ENCODE data around the gene PRRG2.

PRRG2 gene

GRCh38 chr19:49549045-49549444, 32.1 kb upstream of the PRRG2 start:
- peaks cover 29% of the 10 kb centered on the region for H3K4me1 Mint-ChIP-seq
- peaks cover 2% of the 10 kb centered on the region for H3K36me3 Mint-ChIP-seq (ENCODE audit: insufficient read depth)
- DNase-seq (ENCODE audit: low spot score in 2 of 2), result no peak
- no peak for ATAC-seq (replicated peaks; ENCODE audit: extremely low read depth, poor library complexity, severe bottlenecking)
- H3K9me3 Mint-ChIP-seq, result no peaks in the 10 kb centered on the region
- H3K4me3 Mint-ChIP-seq, result no peak overlapping the region
- H3K27ac Mint-ChIP-seq (ENCODE audit: low read depth), result peak overlapping the region; percentile 36
- H3K27me3 Mint-ChIP-seq, result no peaks in the 10 kb centered on the region

GRCh38 chr19:49551531-49551930, 29.6 kb upstream of the PRRG2 start:
- Mint-ChIP-seq H3K9me3 (no peaks in the 10 kb centered on the region), H3K4me1 (peaks cover 38% of the 10 kb centered on the region), H3K4me3 (no peak overlapping the region), H3K27ac (ENCODE audit: low read depth) (peak overlapping the region; percentile 19), H3K36me3 (ENCODE audit: insufficient read depth) (peaks cover 20% of the 10 kb centered on the region), H3K27me3 (no peaks in the 10 kb centered on the region)
- DNase-seq (ENCODE audit: low spot score in 2 of 2), result no peak
- no peak for ATAC-seq (replicated peaks; ENCODE audit: extremely low read depth, poor library complexity, severe bottlenecking)

GRCh38 chr19:49552749-49553148, 28.4 kb upstream of the PRRG2 start:
- peaks cover 37% of the 10 kb centered on the region for H3K4me1 Mint-ChIP-seq
- peak overlapping the region; percentile 87 for H3K27ac Mint-ChIP-seq (ENCODE audit: low read depth)
- peak overlapping the region; percentile 67 for H3K4me3 Mint-ChIP-seq
- H3K27me3 Mint-ChIP-seq, result no peaks in the 10 kb centered on the region
- ATAC-seq (replicated peaks; ENCODE audit: extremely low read depth, poor library complexity, severe bottlenecking) (peak; percentile 49), DNase-seq (ENCODE audit: low spot score in 2 of 2) (no peak)
- no peaks in the 10 kb centered on the region for H3K9me3 Mint-ChIP-seq
- H3K36me3 Mint-ChIP-seq (ENCODE audit: insufficient read depth), result peaks cover 26% of the 10 kb centered on the region

GRCh38 chr19:49553451-49554271, 27.5 kb upstream of the PRRG2 start:
- peak overlapping the region; percentile 87 for H3K27ac Mint-ChIP-seq (ENCODE audit: low read depth)
- H3K4me1 Mint-ChIP-seq, result peaks cover 38% of the 10 kb centered on the region
- ATAC-seq (replicated peaks; ENCODE audit: extremely low read depth, poor library complexity, severe bottlenecking), result no peak

GRCh38 chr19:49554701-49555181, 26.4 kb upstream of the PRRG2 start:
- peaks cover 43% of the 10 kb centered on the region for H3K4me1 Mint-ChIP-seq
- no peaks in the 10 kb centered on the region for H3K27me3 Mint-ChIP-seq
- H3K4me3 Mint-ChIP-seq, result peak overlapping the region; percentile 68
- peak overlapping the region; percentile 94 for H3K27ac Mint-ChIP-seq (ENCODE audit: low read depth)
- ATAC-seq (replicated peaks; ENCODE audit: extremely low read depth, poor library complexity, severe bottlenecking) (no peak), DNase-seq (ENCODE audit: low spot score in 2 of 2) (no peak)
- H3K36me3 Mint-ChIP-seq (ENCODE audit: insufficient read depth), result peaks cover 39% of the 10 kb centered on the region
- no peaks in the 10 kb centered on the region for H3K9me3 Mint-ChIP-seq

More at GRCh38 chr19:49553451-49554271, 27.5 kb upstream of the PRRG2 start:
- no peak for DNase-seq (ENCODE audit: low spot score in 2 of 2)
- Mint-ChIP-seq H3K4me3 (peak overlapping the region; percentile 41), H3K36me3 (ENCODE audit: insufficient read depth) (peaks cover 31% of the 10 kb centered on the region), H3K27me3 (no peaks in the 10 kb centered on the region), H3K9me3 (no peaks in the 10 kb centered on the region)

- H3K36me3 Mint-ChIP-seq (ENCODE audit: insufficient read depth), result peaks cover 42% of the 10 kb centered on the region
- DNase-seq (ENCODE audit: low spot score in 2 of 2), result peak; percentile 40 to 57
- peak overlapping the region; percentile 94 for H3K27ac Mint-ChIP-seq (ENCODE audit: low read depth)
- H3K27me3 Mint-ChIP-seq, result no peaks in the 10 kb centered on the region
- H3K4me3 Mint-ChIP-seq, result peak overlapping the region; percentile 68
- H3K4me1 Mint-ChIP-seq, result peaks cover 54% of the 10 kb centered on the region
- H3K9me3 Mint-ChIP-seq, result no peaks in the 10 kb centered on the region
- ATAC-seq (replicated peaks; ENCODE audit: extremely low read depth, poor library complexity, severe bottlenecking), result no peak
Observed at GRCh38 chr19:49555600-49556411, 25.3 kb upstream of the PRRG2 start.

GRCh38 chr19:49556412-49557398, 24.4 kb upstream of the PRRG2 start:
- Mint-ChIP-seq H3K36me3 (ENCODE audit: insufficient read depth) (peaks cover 42% of the 10 kb centered on the region), H3K9me3 (no peaks in the 10 kb centered on the region), H3K4me3 (peak overlapping the region; percentile 56), H3K27me3 (no peaks in the 10 kb centered on the region), H3K4me1 (peaks cover 59% of the 10 kb centered on the region), H3K27ac (ENCODE audit: low read depth) (no peak overlapping the region)
- DNase-seq (ENCODE audit: low spot score in 2 of 2) (no peak), ATAC-seq (replicated peaks; ENCODE audit: extremely low read depth, poor library complexity, severe bottlenecking) (no peak)

GRCh38 chr19:49557641-49558325, 23.3 kb upstream of the PRRG2 start:
- peaks cover 56% of the 10 kb centered on the region for H3K4me1 Mint-ChIP-seq
- no peak overlapping the region for H3K27ac Mint-ChIP-seq (ENCODE audit: low read depth)
- H3K27me3 Mint-ChIP-seq, result no peaks in the 10 kb centered on the region
- ATAC-seq (replicated peaks; ENCODE audit: extremely low read depth, poor library complexity, severe bottlenecking) (no peak), DNase-seq (ENCODE audit: low spot score in 2 of 2) (no peak)
- H3K36me3 Mint-ChIP-seq (ENCODE audit: insufficient read depth), result peaks cover 42% of the 10 kb centered on the region
- peak overlapping the region; percentile 55 for H3K4me3 Mint-ChIP-seq
- no peaks in the 10 kb centered on the region for H3K9me3 Mint-ChIP-seq

GRCh38 chr19:49558591-49558990, 22.5 kb upstream of the PRRG2 start:
- no peak for ATAC-seq (replicated peaks; ENCODE audit: extremely low read depth, poor library complexity, severe bottlenecking)
- Mint-ChIP-seq H3K9me3 (no peaks in the 10 kb centered on the region), H3K4me3 (peak overlapping the region; percentile 77)

GRCh38 chr19:49559443-49559842, 21.7 kb upstream of the PRRG2 start:
- peak overlapping the region; percentile 77 for H3K4me3 Mint-ChIP-seq
- DNase-seq (ENCODE audit: low spot score in 2 of 2), result no peak
- ATAC-seq (replicated peaks; ENCODE audit: extremely low read depth, poor library complexity, severe bottlenecking), result no peak
- H3K9me3 Mint-ChIP-seq, result no peaks in the 10 kb centered on the region
- H3K27ac Mint-ChIP-seq (ENCODE audit: low read depth), result peak overlapping the region; percentile 79
- peaks cover 40% of the 10 kb centered on the region for H3K36me3 Mint-ChIP-seq (ENCODE audit: insufficient read depth)
- H3K27me3 Mint-ChIP-seq, result no peaks in the 10 kb centered on the region
- peaks cover 56% of the 10 kb centered on the region for H3K4me1 Mint-ChIP-seq

More at GRCh38 chr19:49558591-49558990, 22.5 kb upstream of the PRRG2 start:
- H3K27ac Mint-ChIP-seq (ENCODE audit: low read depth), result peak overlapping the region; percentile 79
- peaks cover 40% of the 10 kb centered on the region for H3K36me3 Mint-ChIP-seq (ENCODE audit: insufficient read depth)
- peaks cover 53% of the 10 kb centered on the region for H3K4me1 Mint-ChIP-seq
- DNase-seq (ENCODE audit: low spot score in 2 of 2), result no peak
- no peaks in the 10 kb centered on the region for H3K27me3 Mint-ChIP-seq

GRCh38 chr19:49559928-49560327, 21.2 kb upstream of the PRRG2 start:
- H3K4me3 Mint-ChIP-seq, result peak overlapping the region; percentile 77
- DNase-seq (ENCODE audit: low spot score in 2 of 2), result no peak
- no peaks in the 10 kb centered on the region for H3K27me3 Mint-ChIP-seq
- no peak for ATAC-seq (replicated peaks; ENCODE audit: extremely low read depth, poor library complexity, severe bottlenecking)
- H3K9me3 Mint-ChIP-seq, result no peaks in the 10 kb centered on the region
- peaks cover 36% of the 10 kb centered on the region for H3K36me3 Mint-ChIP-seq (ENCODE audit: insufficient read depth)
- peak overlapping the region; percentile 79 for H3K27ac Mint-ChIP-seq (ENCODE audit: low read depth)
- H3K4me1 Mint-ChIP-seq, result peaks cover 56% of the 10 kb centered on the region

Measured in central memory CD8-positive, alpha-beta T cell (primary cell).